Stimulated activated CD4-positive, alpha-beta T cell treated with anti-CD3 and anti-CD28 coated beads, Interleukin-15, amount 100 ng/mL, for 24 hours (primary cell): ENCODE results near the gene C1orf210.

ENCODE experiments used
- DNase-seq: peaks from one replicate; pipeline ENCODE4 v3.0.0-alpha.2; 2020

C1orf210 gene

DNA sequence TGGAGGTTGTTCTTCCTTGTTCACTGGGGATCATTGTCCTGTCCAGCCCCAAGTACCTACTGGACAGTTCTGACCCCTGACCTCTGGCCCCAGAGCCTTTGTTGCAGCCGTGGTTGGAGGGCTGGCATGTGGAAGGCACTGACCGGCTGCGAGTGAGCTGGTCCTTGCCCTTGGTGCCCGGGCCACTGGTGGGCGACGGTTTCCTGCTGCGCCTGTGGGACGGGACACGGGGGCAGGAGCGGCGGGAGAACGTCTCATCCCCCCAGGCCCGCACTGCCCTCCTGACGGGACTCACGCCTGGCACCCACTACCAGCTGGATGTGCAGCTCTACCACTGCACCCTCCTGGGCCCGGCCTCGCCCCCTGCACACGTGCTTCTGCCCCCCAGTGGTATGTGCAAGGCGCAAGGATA, 26.8 kb upstream of the C1orf210 start:
- no peak for DNase-seq

DNA sequence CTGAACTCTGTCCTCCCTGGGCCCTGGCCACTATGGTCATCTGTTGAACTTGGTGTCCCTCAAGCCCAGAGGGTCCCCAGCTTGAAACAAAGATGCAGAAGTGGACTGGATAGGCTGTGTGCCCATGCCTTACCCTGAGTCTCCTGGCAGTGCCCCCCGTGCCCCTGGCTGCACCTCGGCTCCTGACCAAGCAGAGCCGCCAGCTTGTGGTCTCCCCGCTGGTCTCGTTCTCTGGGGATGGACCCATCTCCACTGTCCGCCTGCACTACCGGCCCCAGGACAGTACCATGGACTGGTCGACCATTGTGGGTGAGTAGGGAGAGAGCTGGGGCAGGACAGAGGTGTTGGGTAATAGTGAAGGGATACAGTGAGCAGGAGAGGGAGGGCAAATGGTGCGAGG, 26.1 kb upstream of the C1orf210 start:
- DNase-seq = no peak

DNA sequence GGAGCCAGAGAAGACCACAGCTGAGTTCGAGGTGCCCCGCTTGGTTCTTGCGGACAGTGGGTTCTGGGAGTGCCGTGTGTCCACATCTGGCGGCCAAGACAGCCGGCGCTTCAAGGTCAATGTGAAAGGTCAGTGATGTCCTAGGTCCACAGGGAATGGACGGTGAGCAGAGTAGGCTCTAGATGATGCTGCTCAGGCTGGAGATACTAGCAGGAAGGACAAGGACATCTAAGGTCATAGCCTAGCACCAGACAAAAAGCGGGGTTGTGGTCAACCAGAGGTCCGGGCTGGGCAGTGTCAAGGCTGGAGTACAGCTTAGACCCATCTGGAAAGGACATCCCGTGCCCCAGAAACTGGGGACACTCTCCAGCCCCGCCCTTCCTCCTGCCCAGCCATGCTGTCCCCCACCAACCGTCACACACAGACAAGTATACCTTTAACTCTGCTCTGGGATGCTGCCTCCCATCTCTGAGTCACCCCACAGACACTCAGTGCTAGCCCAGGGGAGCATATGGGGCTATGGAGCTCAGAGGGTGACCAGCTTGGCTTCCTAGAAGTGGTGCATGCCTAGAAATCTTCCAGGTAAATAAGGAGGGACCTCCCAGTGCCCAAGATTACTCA, 24.1 kb upstream of the C1orf210 start:
- DNase-seq = no peak

DNA sequence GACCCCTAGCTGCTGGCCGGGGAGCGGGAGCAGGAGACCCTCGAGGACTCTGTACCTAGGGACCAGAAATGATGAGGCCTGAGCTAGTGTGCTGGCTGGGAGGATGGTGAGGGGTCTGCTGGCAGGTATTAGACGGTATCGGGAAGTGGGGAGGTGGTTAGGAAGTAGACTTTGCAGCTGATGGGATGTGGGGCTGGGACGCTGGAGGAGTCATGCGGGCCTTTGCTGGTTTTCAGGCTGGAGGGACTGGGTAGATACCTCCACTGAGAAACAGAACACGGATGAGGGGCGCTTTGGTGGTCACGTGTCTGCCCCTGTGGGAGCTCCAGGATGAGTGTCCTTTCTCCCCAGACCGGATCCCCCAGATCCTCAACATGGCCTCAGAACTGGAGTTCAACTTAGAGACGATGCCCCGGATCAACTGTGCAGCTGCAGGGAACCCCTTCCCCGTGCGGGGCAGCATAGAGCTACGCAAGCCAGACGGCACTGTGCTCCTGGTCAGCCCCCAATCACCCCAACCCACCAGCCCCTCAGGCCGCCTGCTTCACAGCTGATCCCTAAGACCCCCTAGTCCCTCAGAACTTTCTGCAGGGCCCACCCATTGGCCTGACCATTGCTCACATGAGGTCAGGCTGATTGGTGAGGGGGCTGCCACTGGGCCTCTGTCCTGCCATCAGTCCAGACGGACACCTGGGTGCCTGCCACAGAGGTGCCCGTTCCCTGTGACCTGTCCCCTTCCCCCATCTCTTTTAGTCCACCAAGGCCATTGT, 23.4 kb upstream of the C1orf210 start:
- DNase-seq = no peak

DNA sequence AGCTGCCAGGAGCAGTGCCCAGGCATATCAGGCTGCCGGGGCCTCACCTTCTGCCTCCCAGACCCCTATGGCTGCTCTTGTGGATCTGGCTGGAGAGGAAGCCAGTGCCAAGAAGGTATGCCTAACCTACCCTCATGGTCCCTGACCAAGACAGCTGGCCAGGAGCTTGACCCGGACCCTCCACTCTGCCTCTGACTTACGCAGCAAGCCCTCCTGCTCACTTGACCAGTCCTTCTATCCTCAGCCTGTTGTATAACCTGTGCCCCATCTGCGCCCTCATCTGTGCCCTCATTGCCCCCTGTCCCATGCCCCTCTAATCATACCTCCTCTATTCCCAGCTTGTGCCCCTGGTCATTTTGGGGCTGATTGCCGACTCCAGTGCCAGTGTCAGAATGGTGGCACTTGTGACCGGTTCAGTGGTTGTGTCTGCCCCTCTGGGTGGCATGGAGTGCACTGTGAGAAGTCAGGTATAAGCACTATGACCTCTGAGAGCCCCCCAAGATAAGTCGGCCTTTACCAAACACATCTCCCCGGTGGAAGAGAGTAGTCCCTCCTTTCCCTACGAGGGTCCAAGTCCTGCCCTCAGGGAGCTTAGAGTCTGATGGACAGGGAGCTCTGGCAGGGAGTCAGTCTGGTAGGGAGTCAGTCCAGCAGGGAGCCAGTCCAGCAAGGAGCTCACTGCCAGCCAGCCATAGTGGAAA, 22.2 kb upstream of the C1orf210 start:
- no peak for DNase-seq

DNA sequence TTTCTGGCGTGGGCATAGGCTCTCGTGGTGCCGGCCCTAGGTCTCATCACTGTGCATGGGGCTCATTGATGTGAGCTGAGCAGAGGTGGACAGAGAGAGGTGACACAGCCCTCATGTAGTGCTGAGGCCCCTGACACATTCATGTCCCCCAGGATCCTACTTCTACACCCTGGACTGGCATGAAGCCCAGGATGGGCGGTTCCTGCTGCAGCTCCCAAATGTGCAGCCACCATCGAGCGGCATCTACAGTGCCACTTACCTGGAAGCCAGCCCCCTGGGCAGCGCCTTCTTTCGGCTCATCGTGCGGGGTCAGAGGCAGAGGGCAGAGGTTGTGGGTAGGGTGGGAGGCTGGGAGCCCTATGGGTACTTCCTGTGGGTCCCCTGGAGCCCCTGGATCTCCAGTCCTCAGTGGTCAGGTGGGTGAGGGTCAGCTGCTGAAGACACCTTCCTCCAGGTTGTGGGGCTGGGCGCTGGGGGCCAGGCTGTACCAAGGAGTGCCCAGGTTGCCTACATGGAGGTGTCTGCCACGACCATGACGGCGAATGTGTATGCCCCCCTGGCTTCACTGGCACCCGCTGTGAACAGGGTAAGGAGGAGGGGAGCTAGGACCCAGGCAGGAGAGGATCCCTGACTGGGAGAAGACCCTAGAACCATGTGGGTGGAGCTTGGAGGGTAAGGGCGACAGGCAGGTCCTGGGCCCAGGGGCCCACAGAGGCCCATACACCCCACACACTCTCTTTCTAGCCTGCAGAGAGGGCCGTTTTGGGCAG, 21.5 kb upstream of the C1orf210 start:
- no peak for DNase-seq

DNA sequence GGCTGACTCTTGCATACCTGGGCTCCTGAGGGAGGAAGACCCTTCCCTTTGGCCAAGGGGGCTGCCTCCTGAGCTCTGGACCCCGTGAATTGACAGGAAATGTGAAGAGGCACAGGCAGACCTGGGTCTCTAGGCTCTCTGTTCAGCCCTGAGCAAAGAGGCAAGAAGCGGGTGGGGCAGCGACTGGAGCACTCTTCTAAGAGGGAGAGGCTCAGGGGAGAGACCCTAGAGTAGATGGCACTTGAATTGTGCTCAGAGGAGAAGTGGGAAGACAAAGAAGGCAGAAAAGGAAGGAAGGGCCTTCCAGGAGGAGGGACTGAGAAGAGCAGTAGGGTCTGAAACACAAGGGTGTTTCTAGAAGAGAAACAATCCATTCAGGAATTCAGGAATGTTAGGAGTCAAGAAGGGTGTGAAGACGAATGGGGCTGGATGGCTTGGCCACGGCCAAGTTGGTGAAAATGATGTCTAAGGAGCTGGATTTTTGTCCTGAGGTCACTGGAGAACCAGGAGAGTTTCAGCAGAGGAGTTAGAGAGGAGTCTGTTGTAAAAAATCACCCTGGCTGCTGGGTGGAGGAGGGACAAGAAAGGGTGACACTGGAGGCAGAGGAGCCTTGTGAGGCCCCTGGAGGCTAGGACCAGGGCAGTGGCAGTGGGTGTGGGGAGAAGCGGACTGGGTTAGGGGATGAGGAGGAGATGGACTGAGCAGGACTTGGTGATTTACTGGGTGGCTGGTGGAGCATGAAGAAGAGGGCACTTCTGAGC, 20.7 kb upstream of the C1orf210 start:
- no peak for DNase-seq

DNA sequence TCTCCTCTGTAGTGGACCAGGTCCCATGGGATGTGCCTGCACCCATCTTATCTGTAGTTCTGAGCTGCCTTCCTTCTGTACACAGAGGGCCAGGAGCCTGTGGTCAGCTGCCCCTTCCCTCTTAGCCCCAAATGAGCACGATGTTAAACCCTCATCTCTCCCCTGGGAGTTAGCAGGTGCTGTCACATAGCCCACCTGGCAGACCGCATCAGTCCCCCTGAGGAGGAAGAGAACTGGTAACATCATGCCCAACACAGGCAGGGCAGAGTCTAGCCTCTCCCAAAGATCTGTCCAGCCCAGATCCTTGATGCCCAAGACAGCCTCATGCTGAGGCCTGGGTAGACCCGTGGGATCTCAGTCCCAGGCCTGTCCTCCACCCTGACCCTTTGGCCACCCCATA, 20.1 kb upstream of the C1orf210 start:
- no peak for DNase-seq

DNA sequence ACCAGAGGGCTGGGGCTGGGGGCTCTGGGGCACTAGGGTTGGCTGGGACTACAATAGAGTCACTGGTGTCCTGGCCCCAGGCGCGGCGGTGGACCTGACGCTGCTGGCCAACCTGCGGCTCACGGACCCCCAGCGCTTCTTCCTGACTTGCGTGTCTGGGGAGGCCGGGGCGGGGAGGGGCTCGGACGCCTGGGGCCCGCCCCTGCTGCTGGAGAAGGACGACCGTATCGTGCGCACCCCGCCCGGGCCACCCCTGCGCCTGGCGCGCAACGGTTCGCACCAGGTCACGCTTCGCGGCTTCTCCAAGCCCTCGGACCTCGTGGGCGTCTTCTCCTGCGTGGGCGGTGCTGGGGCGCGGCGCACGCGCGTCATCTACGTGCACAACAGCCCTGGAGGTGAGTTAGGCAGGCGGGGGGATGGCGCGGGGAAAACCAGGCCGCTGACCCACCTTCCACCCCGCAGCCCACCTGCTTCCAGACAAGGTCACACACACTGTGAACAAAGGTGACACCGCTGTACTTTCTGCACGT, 19.5 kb upstream of the C1orf210 start:
- no peak for DNase-seq

DNA sequence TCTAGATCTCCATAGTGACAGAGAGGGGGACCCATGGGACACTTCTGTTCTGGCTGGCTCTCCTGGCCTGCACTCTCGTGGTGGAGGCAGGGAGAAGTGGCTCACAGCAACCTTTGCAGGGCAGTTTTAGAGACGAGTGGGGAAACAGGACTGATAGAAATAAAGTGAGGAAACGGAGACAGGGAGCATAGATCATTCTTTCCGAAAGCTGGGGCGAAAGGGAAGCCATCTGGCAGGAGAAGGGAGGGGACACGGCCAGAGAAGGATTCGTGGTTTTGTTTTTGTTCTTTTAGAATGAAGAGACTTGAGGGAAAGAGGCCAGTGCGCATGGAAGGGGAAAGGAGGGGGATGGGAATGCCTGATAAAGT, 18.9 kb upstream of the C1orf210 start:
- DNase-seq = no peak

DNA sequence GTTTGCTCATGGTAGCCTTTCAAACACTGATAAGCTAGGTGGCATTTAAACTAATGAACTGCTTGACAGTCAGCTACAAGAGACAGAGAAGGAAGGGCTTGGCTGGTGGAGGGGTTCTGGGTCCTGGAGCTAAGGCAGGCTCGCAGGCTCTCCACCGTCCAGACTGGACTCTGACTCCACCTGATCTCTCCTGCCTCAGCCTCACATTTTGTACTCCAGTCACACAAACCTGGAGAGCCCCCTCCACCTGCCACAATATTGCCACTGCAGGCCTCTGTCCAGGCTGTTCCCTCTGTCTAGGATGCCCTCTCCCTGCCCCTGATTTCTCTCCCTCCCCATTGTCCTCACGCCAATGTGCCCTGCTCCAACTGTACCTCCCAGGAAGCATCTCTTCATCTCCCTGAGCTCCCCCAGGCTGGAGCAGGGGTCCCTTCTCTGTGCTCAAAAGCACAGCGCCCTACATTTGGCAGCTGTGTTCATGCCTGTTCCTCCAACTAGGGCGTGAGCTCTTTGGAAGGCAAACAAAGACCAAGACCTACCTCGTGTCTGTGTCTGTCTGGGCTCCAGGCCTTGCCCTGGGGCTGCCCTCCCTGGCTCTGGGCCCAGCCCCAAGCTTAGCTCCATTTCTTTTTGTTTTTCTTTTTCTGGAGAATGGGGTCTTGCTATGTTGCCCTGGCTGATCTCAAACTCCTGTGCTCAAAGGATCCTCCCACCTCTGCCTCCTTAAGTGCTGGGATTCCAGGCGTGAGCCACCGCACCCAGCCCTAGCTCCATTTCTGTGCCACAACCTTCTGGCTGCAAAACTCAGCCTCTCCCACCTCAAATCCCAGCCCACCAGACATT, 18.3 kb upstream of the C1orf210 start:
- DNase-seq = no peak

DNA sequence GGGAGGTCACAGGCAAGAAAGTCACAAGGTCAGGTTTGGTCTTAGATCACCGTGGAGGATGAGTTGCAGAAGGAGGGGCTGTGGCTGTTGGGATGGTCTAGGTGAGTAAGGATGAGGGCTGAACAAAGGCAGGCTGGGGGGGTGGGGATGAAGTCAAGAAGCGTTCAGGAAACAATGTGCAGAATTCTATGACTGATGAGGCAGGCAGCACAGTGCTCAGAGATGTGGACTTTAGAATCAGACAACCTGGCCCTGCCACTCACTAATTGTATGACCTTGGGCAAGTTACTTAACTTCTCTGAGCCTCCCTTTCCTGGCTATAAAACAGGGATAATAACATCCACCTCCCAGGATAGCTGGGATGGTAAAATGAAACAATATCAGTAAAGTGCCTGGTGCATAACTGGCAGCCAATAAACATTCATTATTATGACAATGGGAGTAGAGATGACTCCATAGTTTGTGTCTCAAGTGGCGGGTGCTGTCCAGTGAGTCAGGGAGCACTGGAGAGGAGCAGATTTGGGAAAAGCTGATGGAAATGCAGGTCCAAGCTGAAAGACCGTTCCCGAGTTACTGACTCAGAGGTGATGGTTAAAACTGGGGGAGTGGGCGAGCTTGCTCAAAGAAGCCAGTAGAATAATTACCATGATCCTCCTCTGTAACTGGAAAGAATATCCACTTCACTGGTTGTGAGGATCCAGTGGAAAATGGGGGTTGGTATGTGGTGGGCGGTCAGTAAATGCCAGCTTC, 17.5 kb upstream of the C1orf210 start:
- DNase-seq = no peak

DNA sequence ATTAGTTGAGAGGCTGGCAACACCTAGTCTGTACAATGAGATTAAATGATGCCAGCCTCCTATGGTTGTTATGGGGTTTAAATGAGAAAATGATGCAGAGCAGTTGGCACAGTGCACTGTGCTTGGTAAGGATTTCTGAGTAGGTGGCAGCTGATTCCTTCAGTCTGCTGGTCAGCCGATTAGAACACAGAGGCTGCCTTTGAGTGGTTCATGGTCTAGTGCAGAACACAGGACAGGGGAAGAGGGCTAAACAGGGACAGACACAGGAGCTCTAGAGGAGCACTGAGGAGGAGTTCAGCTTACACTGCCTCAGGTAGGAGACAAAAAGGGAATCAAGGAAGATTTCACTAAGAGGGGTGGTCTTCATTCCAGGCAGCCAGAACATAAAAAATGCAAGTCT, 16.8 kb upstream of the C1orf210 start:
- no peak for DNase-seq

DNA sequence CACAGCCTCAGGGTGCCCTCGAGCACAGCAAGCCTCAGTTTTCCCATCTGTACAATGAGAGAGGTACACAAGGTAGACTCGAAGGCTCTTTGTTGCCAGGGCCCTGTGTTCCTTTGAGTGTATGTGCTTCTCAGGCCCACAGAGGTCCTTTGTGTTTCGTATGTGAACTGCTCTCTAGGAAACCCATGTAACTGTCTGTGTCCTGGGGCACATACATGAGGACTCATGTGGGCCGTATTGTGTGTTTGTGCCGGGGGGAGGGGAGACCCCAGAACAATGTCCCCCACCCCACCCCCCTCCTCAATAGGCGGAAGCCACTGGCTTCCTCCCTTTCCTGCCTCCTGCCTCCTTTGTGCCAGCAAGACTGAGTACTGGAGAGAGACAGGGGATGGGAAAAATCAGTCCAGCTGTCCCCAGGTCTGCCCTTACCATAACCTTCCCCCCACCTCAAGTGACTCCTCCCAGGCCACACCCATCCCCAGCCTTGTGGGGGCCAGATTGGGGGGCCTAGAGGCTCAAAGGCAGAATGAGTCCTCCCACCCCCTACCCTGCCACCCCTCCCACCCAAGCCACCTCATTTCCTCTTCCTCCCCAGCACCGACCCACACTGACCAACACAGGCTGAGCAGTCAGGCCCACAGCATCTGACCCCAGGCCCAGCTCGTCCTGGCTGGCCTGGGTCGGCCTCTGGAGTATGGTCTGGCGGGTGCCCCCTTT, 15.2 kb upstream of the C1orf210 start, which contains the start of gene TIE1:
Gene TIE1, plus strand, starts transcription at position 605 of the 717 bp plus-strand sequence. Its CDS starts 90 bp downstream, at position 695.
- DNase-seq = no peak

DNA sequence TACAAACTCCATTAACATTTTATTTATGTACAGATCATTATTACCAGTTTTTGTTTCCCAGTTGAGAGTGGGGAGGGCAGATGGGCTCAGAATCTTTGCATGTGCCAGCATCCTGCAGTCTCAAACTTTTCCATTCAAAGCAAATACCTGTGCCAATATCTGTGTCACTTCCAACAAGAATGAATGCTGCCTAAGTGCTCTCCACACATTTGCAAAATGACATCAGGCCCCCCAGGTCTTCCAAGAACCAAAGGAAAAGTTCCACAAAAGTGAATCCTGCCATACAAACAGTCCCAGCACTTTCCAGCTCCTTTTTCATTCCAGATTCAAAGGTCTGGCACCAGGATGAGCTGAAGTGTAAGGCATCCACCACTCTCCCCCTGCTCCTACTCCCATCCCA, 13.7 kb upstream of the C1orf210 start:
- DNase-seq = no peak

DNA sequence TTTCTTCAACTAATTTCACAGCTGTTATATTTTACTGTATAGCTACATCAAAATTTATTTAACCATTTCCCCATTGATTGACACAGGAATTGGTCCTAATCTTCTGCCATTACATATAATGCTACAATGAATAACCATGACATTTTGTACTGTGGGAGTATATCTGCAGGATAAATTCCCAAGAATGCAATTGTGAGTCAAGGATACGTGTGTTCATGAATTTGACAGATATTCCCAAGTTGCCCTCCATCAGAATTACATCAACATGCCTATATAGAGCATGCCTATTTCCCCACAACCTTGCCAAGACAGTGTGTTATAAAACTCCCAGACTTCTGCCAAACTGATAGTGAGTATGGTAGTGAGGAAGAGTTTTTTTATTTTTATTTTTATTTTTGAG, 12.7 kb upstream of the C1orf210 start:
- no peak for DNase-seq

DNA sequence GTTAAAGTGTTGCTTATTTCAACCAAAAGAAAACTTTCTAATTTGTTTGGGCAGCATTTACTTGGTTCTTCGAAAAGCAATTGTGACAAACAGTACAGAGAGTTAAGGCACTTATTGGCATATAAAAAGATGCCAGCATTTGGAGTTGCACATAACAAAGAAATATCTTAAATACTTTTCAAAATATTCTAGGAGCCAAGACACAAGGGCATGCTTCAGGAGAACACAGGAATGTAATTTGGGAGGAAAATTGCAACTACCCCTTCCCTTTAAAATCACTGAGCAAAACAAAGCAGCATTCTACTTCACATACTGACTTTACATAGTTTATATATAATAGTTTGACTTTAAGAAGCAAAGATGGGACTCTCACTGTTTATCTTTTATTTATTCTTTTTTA, 10.8 kb upstream of the C1orf210 start:
- no peak for DNase-seq

DNA sequence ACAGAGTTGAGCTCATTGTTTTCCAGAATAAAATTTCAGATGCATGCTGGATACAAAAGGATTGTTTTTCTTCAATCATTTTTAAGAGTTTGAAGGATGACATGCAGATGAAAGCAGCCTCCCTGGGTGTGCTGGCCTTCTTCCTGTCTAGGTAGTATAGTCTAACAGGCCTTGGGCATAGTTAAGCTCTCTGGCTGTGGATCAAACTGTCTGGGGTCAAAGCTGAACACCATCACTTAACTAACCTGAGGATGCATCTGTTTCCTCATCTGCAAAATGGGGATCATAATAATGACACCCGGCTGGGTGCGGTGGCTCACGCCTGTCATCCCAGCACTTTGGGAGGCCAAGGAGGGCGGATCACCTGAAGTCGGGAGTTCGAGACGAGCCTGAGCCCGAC, 9.4 kb upstream of the C1orf210 start:
- no peak for DNase-seq

DNA sequence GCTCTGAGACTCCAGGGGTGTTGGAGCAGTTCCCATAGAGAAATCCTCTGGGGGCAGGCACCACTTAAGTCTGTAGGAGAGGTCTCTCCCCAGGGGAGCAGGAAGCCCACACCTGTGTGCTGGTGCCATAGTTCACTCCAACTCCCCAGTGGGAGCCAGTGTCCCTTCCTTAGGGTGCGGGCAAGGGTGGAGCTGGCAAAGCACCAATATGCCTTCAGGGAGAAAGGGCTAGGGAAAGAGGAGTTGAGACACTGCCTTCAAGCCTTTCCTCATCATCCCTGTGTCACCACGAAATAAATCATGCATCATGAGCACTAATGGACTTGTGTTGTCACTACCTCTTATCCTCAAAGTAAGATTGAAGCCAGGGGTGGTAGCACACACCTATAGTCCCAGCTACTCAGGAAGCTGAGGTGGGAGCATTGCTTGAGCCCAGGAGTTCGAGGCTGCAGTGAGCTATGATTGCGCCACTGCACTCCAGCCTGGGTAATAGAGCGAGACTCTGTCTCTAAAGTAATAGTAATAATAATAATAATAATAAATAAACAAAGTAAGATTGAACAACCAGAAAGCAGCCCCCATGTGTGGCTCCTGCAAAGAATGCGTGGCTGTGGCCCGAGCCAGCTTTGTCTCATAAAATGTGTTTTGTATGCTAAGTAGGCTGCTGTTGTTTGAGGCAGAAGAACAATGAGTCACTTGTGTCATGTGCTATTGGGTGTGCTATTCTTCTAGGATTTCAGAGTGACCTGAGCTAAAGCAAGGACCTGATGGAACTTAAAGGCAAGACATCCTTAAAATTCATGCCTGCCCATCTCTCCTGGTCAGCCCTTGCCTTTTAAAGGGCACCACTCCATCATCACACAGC, 8.7 kb upstream of the C1orf210 start:
- no peak for DNase-seq
